Spleen (tissue), 7 donors: ENCODE results near the gene NMNAT2.

Source experiments
- CTCF ChIP-seq, 11 experiments: fragments of 200-600 bp in 7 of 11; fragments of 450-650 bp in 4 of 11; sonication (generic) in 4 of 11; IDR thresholded peaks in 8 of 11; conservative IDR thresholded peaks in 3 of 11; 1 replicate in 7 of 11; 2 replicates in 4 of 11; pipeline versions ENCODE4 v1.4.0 to v1.8.0; 2016 to 2021; ENCODE audit warnings: antibody characterized with exemption in 11 of 11, inconsistent platforms in 4 of 11, mild to moderate bottlenecking in 1 of 11
- POLR2A ChIP-seq, 3 donors: fragments of 450-650 bp; IDR thresholded peaks; one replicate each; pipeline ENCODE4 v1.5.1; 2017; ENCODE audit warnings: antibody characterized with exemption in 3 of 3, mild to moderate bottlenecking in 1 of 3
- donor health status: DM: no; HTN: no; CAD: no; lungs with moderate emphysema.
- donor health status: DM: no; HTN: no; CAD: no.
- donor health status: DM: no; HTN: no; CAD: no.

GRCh38 chr1:183346276-183346732 lies 71.9 kb downstream of the NMNAT2 start:
- TF ChIP-seq CTCF (IDR thresholded peaks at IDR 0.05 in 8 of 11, conservative IDR thresholded peaks at IDR 0.05 in 3 of 11) (no peak), POLR2A (IDR thresholded peaks at IDR 0.05) (no peak)
